GM19438 (cell line): Measurements from ENCODE around the gene CX3CL1.

Experiments
- ATAC-seq: cut with Tn5 transposase; IDR thresholded peaks from one replicate; pipeline ENCODE4 v1.9.1; 2021; ENCODE audit warnings: low read depth; ENCODE audit not compliant: unreplicated experiment

CX3CL1 gene

DNA sequence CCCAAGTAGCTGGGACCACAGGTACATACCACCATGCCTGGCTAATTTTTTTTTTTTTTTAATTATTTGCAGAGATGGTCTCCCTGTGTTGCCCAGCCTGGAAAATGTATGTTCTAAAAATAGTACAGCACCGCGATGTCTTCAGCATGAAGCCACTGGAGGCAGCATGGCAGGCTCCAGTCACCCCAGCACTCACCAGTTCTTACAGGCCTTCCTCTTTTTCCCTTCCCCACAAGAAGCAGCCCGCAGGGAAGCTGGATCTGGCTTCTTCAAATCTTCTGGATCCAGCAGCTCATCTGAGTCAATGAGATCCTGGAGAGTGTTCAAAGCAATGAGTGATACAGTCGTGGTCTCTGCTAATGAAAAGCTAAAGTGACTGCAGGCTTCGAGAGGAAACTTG lies 58.7 kb downstream of the CX3CL1 start:
- ATAC-seq = no peak

DNA sequence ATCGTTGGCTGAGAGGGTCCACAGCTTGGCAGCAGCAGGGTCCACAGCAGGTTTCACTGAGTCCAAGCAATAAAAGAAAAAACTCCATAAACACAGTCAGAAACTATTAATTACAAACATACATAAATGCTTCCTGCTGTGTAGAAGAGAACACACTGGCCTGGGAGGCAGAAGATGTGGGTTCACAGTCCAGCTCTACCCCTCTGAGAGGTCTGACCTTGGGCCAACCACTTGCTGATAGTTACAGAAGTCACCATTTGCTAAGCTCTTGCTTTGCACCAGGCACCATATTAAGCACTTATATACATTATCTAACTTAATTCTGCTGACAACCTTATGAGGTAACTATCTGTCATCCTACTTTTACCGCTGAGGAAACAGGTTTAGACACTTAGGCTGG lies 60.2 kb downstream of the CX3CL1 start:
- no peak for ATAC-seq

DNA sequence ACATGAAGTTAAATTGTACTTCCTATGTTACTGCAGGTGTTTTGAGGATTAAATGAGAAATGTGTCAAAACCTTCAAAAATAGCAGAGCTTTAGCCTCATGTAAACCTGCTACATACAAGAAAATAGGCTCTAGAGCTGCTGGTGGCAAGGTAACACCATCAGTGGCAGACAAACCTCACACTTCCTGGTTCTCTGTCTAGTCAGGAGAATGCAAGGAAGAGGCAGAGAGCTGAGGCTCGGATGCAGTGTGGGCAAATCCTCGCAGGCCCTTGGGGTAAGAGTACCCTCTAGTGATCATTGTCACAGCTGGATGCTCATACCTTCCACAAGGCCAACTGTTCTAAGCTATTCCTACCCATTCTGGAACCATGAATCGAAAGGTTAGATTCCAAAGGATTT lies 60.7 kb downstream of the CX3CL1 start:
- no peak for ATAC-seq

DNA sequence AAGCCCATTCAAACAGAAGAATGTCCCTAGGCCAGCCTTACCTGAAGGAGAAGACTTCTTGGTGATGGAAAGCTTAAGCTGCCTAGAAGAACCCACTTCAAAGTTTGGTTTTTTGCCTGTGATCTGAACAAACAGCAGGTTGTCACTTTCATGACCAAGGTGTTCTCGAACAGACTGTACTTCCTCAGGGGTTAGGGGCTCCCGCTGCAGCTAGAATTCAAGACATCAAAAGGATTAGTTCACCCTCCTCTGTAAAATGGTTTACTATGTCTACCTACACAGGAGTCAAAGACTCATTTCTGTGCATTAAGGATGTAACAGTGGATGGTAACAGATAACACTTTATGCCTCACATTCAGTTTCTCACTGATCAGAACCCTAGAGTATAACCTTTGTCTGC lies 61.7 kb downstream of the CX3CL1 start:
- ATAC-seq = no peak
